Spleen (tissue), 11 donors: ENCODE data around the gene ARF6. TPM values are rescaled to one million over a fixed set of nuclear protein-coding genes. Genes with fewer than 3 reads are reported as not detected.
A peak's percentile ranks its signal among the peaks of the same experiment; 100 is the strongest.
"Not testable (repeated sequence)": the region's sequence is repeated elsewhere in the genome, so short reads cannot be mapped to it uniquely, and the experiment has no call there.

Experiments used
- DNase-seq: peaks from one replicate; pipeline ENCODE4 v3.0.0-alpha.2; 2020
- H3K27ac ChIP-seq, 8 donors: fragments of 200-600 bp; sonication (generic) in 7 of 8; 1 replicate in 4 of 8; 2 replicates in 4 of 8; pipeline versions ENCODE4 v1.5.0 to v1.8.0; 2016 to 2021; ENCODE audit warnings: inconsistent platforms in 4 of 8, mild to moderate bottlenecking in 4 of 8, moderate library complexity in 1 of 8
- H3K27me3 ChIP-seq, 7 donors: fragments of 200-600 bp; sonication (generic) in 6 of 7; replicated peaks in 1 of 7; 1 replicate in 4 of 7; 2 replicates in 3 of 7; pipeline versions ENCODE4 v1.5.0 to v1.8.0; 2016 to 2021; ENCODE audit warnings: inconsistent platforms in 3 of 7, mild to moderate bottlenecking in 1 of 7
- H3K36me3 ChIP-seq, 6 donors: fragments of 200-600 bp; sonication (generic) in 5 of 6; 1 replicate in 4 of 6; 2 replicates in 2 of 6; pipeline versions ENCODE4 v1.5.0 to v1.8.0; 2016 to 2021; ENCODE audit warnings: inconsistent platforms in 2 of 6
- H3K4me1 ChIP-seq, 6 donors: fragments of 200-600 bp; sonication (generic) in 5 of 6; 1 replicate in 3 of 6; 2 replicates in 3 of 6; pipeline versions ENCODE4 v1.5.0 to v1.8.0; 2016 to 2021; ENCODE audit warnings: inconsistent platforms in 3 of 6
- H3K4me3 ChIP-seq, 8 donors: fragments of 200-600 bp; sonication (generic) in 7 of 8; 1 replicate in 4 of 8; 2 replicates in 4 of 8; pipeline versions ENCODE4 v1.5.0 to v1.8.0; 2016 to 2021; ENCODE audit warnings: inconsistent platforms in 4 of 8, mild to moderate bottlenecking in 4 of 8, moderate library complexity in 2 of 8
- H3K9me3 ChIP-seq, 8 donors: fragments of 200-600 bp; sonication (generic) in 7 of 8; 1 replicate in 4 of 8; 2 replicates in 4 of 8; pipeline versions ENCODE4 v1.5.0 to v1.8.0; 2016 to 2021; ENCODE audit warnings: inconsistent platforms in 4 of 8
- CTCF ChIP-seq, 11 experiments: fragments of 200-600 bp in 7 of 11; fragments of 450-650 bp in 4 of 11; sonication (generic) in 4 of 11; IDR thresholded peaks in 8 of 11; conservative IDR thresholded peaks in 3 of 11; 1 replicate in 7 of 11; 2 replicates in 4 of 11; pipeline versions ENCODE4 v1.4.0 to v1.8.0; 2016 to 2021; ENCODE audit warnings: antibody characterized with exemption in 11 of 11, inconsistent platforms in 4 of 11, mild to moderate bottlenecking in 1 of 11
- POLR2A ChIP-seq, 3 donors: fragments of 450-650 bp; IDR thresholded peaks; one replicate each; pipeline ENCODE4 v1.5.1; 2017; ENCODE audit warnings: antibody characterized with exemption in 3 of 3, mild to moderate bottlenecking in 1 of 3
- POLR2AphosphoS5 ChIP-seq, 3 donors: sonication (generic); formaldehyde crosslinking; IDR thresholded peaks; one replicate each; pipeline ENCODE4 v1.5.1; 2017; ENCODE audit warnings: antibody characterized with exemption in 3 of 3
- WGBS, 5 donors: extraction: QIAGEN DNeasy Blood & Tissue Kit in 3 of 5; methylation state at CpG; one replicate each; pipeline versions ENCODE4 v1.1.5 to v1.1.7; 2013 to 2018; 5-methylcytosine and 5-hydroxymethylcytosine counted together
- intact Hi-C: fragments of 100-400 bp; cut with DNase I; formaldehyde crosslinking; loops from one replicate; pipeline ENCODE4 v1.15.0; 2023; ENCODE audit warnings: low total_unique reads
- polyA plus RNA-seq, 3 donors: library from polyadenylated mRNA; stranded (reverse); fragments of 200-250 nt; gene quantifications; one replicate each; pipeline ENCODE4 v1.2.1, GENCODE V29; 2013
- total RNA-seq, 7 donors: library from RNA; depleted of rRNA in 3 of 7; stranded (reverse); fragments of >200 nt in 3 of 7; fragmentation: NEBNext Ultra II Directional in 4 of 7; extraction: Animal tissue kit (Norgen Biotek cat#: 25700) in 4 of 7; gene quantifications; one replicate each; pipeline versions ENCODE4 v1.1.0 to v1.2.1, GENCODE V29; 2016 to 2021
- donor health status: healthy with polysubstance abuse.
- donor health status: DM: no; HTN: no; CAD: no; lungs with moderate emphysema.
- donor health status: DM: no; HTN: no; CAD: no.
- donor health status: Bipolar disorder and iron deficiency.
- donor health status: healthy.
- donor health status: DM: no; HTN: no; CAD: no.
- donor health status: DM: yes; HTN: yes; CAD: no.

Gene ARF6
- total and polyA plus RNA-seq, 10 donors, result 39.0 to 89.1 (median 76.6) TPM

- peaks cover 20 to 69% (median 48%) of the 10 kb centered on the region in 6 donors for H3K4me1 ChIP-seq
- no peaks in the 10 kb centered on the region for H3K27me3 ChIP-seq
- WGBS, 5 donors, result 36 to 50% (median 41%) methylated on average over 5 of the region's 5 CpGs
- H3K9me3 ChIP-seq, result no peaks in the 10 kb centered on the region
- no peaks in the 10 kb centered on the region for H3K36me3 ChIP-seq
- DNase-seq, result no peak
- peak overlapping the region in 6 of 8 donors; percentile 25 to 60 (median 45) for H3K4me3 ChIP-seq
- intact Hi-C loops, result no loop called here
- TF ChIP-seq POLR2A (IDR thresholded peaks at IDR 0.05) (no peak), CTCF (IDR thresholded peaks at IDR 0.05 in 8 of 11, conservative IDR thresholded peaks at IDR 0.05 in 3 of 11) (no peak), POLR2AphosphoS5 (IDR thresholded peaks at IDR 0.05) (no peak)
- H3K27ac ChIP-seq, result peak overlapping the region; percentile 71 to 98 (median 92)
Measured at GRCh38 chr14:49868720-49869114, 24.2 kb upstream of the ARF6 start.

GRCh38 chr14:49870908-49871307, 22.0 kb upstream of the ARF6 start:
- TF ChIP-seq POLR2AphosphoS5 (IDR thresholded peaks at IDR 0.05) (no peak), POLR2A (IDR thresholded peaks at IDR 0.05) (no peak)
- H3K9me3 ChIP-seq, result no peaks in the 10 kb centered on the region
- DNase-seq, result no peak
- H3K27ac ChIP-seq, result no peak overlapping the region
- peaks cover 6 to 47% (median 27%) of the 10 kb centered on the region in 6 donors for H3K4me1 ChIP-seq
- H3K36me3 ChIP-seq, result no peaks in the 10 kb centered on the region
- intact Hi-C loops, result no loop called here
- no peak overlapping the region for H3K4me3 ChIP-seq
- WGBS, 5 donors, result 90 to 92% (median 92%) methylated on average over 6 of the region's 6 CpGs
- H3K27me3 ChIP-seq, result no peaks in the 10 kb centered on the region

GRCh38 chr14:49873548-49873947, 19.3 kb upstream of the ARF6 start:
- intact Hi-C loops, DNase-seq, H3K27ac ChIP-seq, H3K9me3 ChIP-seq, H3K4me3 ChIP-seq, H3K36me3 ChIP-seq, H3K27me3 ChIP-seq: not testable (repeated sequence)
- peaks cover 0 to 24% (median 15%) of the 10 kb centered on the region in 6 donors for H3K4me1 ChIP-seq
- WGBS, 5 donors, result 87 to 92% (median 89%) methylated on average over 6 of the region's 6 CpGs

- Histone ChIP-seq H3K27me3 (no peaks in the 10 kb centered on the region), H3K4me1 (peaks cover 0 to 21% (median 8%) of the 10 kb centered on the region in 6 donors), H3K27ac (no peak overlapping the region), H3K4me3 (no peak overlapping the region), H3K9me3 (no peaks in the 10 kb centered on the region), H3K36me3 (no peaks in the 10 kb centered on the region)
- no peak for DNase-seq
- WGBS, 5 donors, result 85 to 95% (median 88%) methylated on average over 12 of the region's 12 CpGs
- TF ChIP-seq CTCF (IDR thresholded peaks at IDR 0.05 in 8 of 11, conservative IDR thresholded peaks at IDR 0.05 in 3 of 11) (no peak), POLR2AphosphoS5 (IDR thresholded peaks at IDR 0.05) (no peak), POLR2A (IDR thresholded peaks at IDR 0.05) (no peak)
- intact Hi-C loops, result no loop called here
Measured at GRCh38 chr14:49875640-49876198, 17.2 kb upstream of the ARF6 start.

- Histone ChIP-seq H3K4me1 (peaks cover 0 to 18% (median 8%) of the 10 kb centered on the region in 6 donors), H3K36me3 (no peaks in the 10 kb centered on the region), H3K27me3 (no peaks in the 10 kb centered on the region), H3K4me3 (no peak overlapping the region), H3K9me3 (no peaks in the 10 kb centered on the region), H3K27ac (no peak overlapping the region)
- intact Hi-C loops, result no loop called here
- DNase-seq, result no peak
- WGBS, 5 donors, result 65 to 81% (median 68%) methylated on average over 4 of the region's 4 CpGs
- TF ChIP-seq POLR2A (IDR thresholded peaks at IDR 0.05) (no peak), CTCF (IDR thresholded peaks at IDR 0.05 in 8 of 11, conservative IDR thresholded peaks at IDR 0.05 in 3 of 11) (no peak), POLR2AphosphoS5 (IDR thresholded peaks at IDR 0.05) (no peak)
Measured at GRCh38 chr14:49876563-49877127, 16.2 kb upstream of the ARF6 start.
